H1 (cell line): ENCODE measurements around the gene C12orf42. TPM values are rescaled to one million over a fixed set of nuclear protein-coding genes. Genes with fewer than 3 reads are reported as not detected.

ENCODE experiments used
- BACH1 ChIP-seq: IDR thresholded peaks from 2 replicates; pipeline ENCODE4 v1.6.1; 2012; ENCODE audit warnings: low read length, improper control_type of control experiment
- CHD7 ChIP-seq: fragments of 300-600 bp; sonication (generic); IDR thresholded peaks from 2 replicates; pipeline ENCODE4 v1.7.1; 2012; ENCODE audit warnings: low read length, moderate library complexity, mild to moderate bottlenecking, inconsistent platforms; ENCODE audit not compliant: insufficient replicate concordance
- CTBP2 ChIP-seq: IDR thresholded peaks from 2 replicates; pipeline ENCODE4 v1.7.0; 2011; ENCODE audit warnings: borderline replicate concordance, mild to moderate bottlenecking, moderate library complexity, mixed read lengths, low read length; ENCODE audit not compliant: insufficient read depth, insufficient read length
- CTCF ChIP-seq, 3 experiments: IDR thresholded peaks; 1 replicate in 2 of 3; 2 replicates in 1 of 3; pipeline versions ENCODE4 v1.5.1 to v1.6.1; 2011; ENCODE audit warnings: low read length in 3 of 3, mild to moderate bottlenecking in 3 of 3, inconsistent platforms in 2 of 3, low read depth in 1 of 3, moderate library complexity in 1 of 3; ENCODE audit not compliant: insufficient read depth in 1 of 3; ENCODE audit errors: control extremely low read depth in 1 of 3
- EP300 ChIP-seq, 2 experiments: IDR thresholded peaks; 1 replicate in 1 of 2; 2 replicates in 1 of 2; pipeline ENCODE4 v1.6.1; 2011 to 2012; ENCODE audit warnings: low read depth in 2 of 2, low read length in 2 of 2, mild to moderate bottlenecking in 2 of 2, borderline replicate concordance in 1 of 2, inconsistent platforms in 1 of 2, moderate library complexity in 1 of 2
- POU5F1 ChIP-seq: IDR thresholded peaks from 2 replicates; pipeline ENCODE4 v1.6.1; 2011; ENCODE audit warnings: low read depth, mild to moderate bottlenecking, low read length, moderate library complexity
- TAF1 ChIP-seq: IDR thresholded peaks from 2 replicates; pipeline ENCODE4 v1.6.1; 2011; ENCODE audit warnings: mild to moderate bottlenecking, low read depth, low read length
- polyA plus RNA-seq, 7 experiments: library from polyadenylated mRNA; depleted of rRNA in 3 of 7; stranded (reverse) in 5 of 7; unstranded in 2 of 7; fragments of >200 nt in 5 of 7; fragments of 200-250 nt in 2 of 7; gene quantifications; 1 replicate in 5 of 7; 2 replicates in 1 of 7; 4 replicates in 1 of 7; pipeline versions ENCODE4 v1.2.1 to v1.2.3, GENCODE V29; 2011 to 2013; ENCODE audit warnings: missing spikeins in 2 of 7, mixed read lengths in 2 of 7
- total RNA-seq: library from RNA; stranded (reverse); fragmentation: NEBNext Ultra II Directional; extraction: Animal tissue kit (Norgen Biotek cat#: 25700); gene quantifications from 2 replicates; pipeline ENCODE4 v1.2.1, GENCODE V29; 2021

C12orf42 gene
- total and polyA plus RNA-seq, 2 of the 8 experiments (the other 6 are each of a cell fraction or from before 2014, with no cell fraction given): 0.05 TPM; not detected in 1

GRCh38 chr12:103312742-103313354, 182.9 kb downstream of the C12orf42 start (continued):
- TF ChIP-seq CHD7 (no peak), POU5F1 (no peak), CTCF (IDR thresholded peaks at IDR 0.05; ENCODE audit: control extremely low read depth in 1 of 3, insufficient read depth in 1 of 3, low read depth in 1 of 3, low read length in 3 of 3) (no peak), BACH1 (no peak), CTBP2 (no peak), TAF1 (no peak), EP300 (IDR thresholded peaks at IDR 0.05; ENCODE audit: borderline replicate concordance in 1 of 2, low read depth in 2 of 2, low read length in 2 of 2) (no peak)
- TF ChIP-seq, all 59 proteins: peak for 0
